ENCODE measurements around the gene OTOG.

OTOG gene

DNA sequence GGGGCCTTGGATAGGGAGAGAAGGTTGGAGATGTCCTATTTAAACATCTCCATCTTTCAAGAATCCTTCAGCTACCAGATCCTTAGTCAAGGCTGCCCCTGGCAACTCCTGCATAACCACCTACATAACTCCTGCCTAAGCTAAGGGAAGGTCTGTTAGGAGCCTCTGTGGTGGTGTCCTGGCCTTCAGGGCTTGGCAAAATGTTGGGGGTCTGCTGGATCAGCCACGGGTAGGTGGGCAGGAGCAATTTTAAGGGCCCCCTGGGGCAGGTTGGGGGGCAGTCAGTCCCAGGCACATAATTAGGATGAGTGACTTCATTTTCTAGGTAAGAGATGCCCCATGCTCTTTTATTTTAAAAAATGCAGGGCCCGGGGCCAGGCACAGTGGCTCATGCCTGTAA lies 28.7 kb upstream of the OTOG start:
- no peak for DNase-seq

DNA sequence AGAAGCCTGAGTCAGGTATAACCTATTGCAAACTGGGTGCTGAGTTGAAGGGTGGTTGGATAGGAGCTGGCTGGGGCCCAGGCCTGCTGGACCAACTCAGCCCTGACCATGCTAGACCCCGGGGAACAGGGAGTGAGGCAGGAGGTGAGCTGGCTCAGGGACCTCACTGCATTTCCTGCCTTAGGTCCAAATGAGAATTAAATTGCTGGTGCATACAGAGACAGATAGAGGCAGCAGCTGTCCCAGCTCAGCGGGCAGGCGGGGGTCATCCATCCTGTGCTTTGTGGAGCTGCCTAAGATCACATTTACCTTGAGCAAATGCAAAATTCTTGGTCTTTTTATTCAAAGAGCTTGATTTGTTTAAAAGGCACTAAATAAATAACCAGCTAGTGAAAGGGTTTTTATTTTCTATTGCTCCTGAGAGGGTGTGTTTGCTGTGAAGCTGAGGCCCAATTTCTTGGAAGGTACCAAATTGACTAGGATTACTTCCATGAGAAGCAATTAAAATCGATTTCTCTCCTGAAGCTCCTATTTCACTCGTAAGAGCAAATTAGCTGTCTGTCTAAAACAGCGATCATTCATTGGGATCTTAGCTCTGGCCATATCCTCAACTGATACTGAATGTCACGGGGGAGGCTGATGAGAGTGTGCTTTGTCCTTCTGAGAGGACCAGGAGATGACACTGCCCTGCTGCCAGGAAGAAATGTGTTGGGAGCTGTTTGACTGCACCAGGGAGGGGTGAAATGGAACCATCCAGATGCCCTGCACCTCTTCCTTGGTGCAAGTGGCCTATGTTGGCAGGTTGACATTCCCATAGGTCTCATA lies 27.8 kb upstream of the OTOG start:
- no peak for DNase-seq

DNA sequence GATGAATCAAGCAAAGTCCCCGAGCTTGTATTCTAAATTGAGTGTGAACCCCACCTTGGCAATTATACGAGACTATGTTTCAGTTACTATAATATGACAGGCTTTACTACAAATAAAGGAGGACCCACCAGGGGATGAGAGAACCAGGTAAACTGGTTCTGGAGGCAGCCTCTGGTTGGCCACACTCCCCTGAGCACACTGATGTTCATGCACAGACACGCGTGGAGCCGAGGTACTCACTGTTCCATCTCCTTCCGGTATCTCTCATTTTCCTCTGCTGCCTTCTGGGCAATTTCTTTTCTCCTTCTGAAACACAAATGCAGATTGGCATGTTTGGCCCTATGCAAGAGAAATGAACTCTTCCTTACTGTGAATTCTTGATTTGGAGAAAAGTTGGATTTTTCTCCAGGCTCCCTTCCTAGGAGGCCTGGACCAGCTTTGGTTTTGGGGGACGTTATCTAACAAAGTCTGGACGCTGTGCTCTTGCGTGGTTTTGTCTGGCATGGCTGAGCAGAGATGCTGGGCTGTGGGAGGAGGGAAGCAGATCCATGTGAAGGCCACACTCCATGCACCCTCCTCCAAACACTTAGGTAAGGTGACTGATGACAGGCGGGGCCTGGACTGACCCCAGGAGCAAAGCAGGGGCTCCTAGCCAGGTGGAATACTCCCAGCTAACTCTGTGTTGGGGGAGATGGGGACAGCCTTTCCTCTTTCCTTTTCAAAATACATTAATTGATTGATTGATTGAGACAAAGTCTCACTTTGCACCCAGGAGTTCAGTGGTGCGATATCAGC lies 25.8 kb upstream of the OTOG start:
- DNase-seq: no peak

DNA sequence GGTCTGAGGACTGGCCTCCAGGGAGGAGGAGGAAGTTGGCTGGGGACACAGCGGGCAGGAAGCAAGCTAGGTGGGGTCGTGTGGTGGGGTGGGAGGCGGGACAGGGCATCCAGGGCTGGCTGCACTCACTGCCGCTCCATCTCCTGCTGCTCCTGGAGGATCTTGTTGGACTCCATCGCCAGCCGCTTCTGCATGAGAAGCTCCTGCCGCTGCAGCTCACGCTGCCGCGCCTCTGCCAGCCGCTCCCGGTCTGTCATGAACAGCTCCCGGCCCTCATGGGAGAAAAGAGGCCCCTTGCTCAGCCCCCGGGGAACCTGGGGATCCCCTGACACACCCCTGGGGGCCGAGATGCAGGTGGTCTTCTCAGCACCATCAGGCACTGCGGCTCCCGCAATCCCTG lies 24.4 kb upstream of the OTOG start:
- no peak for DNase-seq

DNA sequence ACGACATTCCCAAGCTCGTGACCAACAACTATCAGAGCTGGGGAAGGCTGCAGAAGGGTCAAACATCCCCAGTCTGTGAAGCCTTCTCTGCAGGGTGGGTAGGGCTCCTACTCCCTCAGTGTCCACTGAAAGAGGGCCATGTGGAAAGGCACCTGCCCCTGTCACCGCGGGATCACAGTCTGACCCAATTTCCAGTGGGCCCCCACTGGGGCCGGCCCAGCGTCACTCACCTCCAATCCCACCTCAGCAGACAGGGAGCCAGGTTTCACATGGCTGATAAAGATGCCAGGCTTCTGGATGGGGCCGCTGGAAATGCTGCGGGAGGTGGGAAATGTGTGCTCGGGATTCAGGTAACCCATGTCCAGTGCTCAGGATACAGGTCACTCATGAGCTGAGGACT lies 22.8 kb upstream of the OTOG start:
- DNase-seq: no peak

DNA sequence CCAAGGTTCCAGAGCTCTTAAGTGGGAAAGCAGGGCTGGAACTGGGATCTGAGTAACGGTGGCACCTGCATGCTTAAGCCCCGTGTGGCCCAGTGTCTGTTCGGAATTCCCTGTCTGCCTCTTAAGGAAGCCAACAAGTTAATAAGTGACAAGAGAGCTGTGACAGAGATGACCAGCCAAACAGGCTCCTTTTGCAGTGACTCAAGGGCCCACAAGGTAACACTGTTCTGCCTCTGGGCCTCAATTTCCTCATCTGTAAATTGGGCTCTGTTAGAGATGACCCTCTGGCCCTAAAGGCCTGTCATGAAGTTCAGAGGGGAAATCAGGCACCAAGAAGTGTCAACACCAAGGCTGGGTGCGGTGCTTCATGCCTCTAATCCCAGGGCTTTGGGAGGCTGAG lies 21.5 kb upstream of the OTOG start:
- no peak for DNase-seq

DNA sequence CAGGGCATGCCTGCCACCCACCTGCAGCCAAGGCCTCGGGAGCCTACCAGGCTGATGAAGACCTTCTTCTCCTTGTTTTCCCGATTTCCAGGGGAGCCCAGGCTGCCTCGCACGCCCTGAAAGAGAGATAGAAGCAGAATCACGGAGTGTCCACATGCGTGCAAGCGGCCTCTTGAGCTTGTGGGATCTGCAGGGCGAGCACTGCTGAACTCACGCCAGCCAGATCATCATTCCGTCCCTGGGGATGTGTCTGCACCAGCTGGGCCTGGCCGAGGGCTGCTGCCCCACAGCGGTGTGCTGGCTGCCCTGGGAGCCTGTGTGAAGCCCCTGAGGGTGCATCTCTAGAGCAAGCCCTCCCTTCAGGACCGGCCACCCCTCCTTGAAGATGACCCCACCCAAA lies 20.7 kb upstream of the OTOG start:
- no peak for DNase-seq

DNA sequence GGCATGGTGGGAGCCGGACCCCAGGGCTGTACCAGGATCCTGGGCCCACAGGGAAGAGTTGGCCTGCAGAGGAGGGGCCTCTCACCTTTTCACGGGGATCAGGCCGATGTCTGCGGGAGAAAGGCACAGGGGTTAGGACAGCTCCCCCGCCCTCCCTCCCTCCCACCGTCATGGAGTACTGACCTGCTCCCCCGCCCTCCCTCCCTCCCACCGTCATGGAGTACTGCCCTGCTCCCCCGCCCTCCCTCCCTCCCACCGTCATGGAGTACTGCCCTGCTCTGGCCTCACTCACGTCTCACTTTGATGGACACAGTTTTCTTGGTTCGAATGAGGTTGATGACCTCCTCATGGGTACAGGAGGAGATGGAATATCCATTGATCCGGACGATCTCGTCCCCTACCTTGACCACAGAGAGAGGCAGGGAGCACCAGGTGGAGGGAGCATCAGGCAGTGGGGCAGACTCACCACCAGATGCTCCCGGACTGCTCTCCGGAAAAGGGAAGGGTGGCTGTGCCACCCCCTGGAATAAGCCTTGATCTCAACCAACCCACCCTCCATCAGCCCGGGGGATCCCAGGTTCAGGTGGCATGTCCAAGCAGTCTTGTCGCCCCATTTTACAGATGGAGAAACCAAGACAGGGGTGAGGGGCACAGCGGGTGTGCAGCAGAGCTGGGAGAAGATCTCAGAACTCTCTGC lies 20.0 kb upstream of the OTOG start:
- no peak for DNase-seq

DNA sequence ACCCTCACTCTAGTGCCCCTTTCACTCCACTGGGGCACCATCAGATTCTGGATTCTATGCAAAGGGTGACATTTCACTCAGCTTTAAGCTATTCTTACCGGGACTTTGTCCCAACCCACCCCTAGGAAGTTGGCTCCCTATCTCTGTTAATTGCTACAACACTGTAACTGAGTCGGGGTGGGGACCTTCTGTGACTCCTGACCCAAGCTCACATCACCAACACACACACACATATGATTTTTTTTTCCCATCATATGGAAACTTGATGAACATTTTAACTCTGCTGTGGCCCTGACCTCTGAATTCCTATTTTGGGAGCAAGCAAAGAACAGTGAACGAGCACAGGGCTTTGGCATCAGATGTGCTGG lies 19.4 kb upstream of the OTOG start:
- no peak for DNase-seq

DNA sequence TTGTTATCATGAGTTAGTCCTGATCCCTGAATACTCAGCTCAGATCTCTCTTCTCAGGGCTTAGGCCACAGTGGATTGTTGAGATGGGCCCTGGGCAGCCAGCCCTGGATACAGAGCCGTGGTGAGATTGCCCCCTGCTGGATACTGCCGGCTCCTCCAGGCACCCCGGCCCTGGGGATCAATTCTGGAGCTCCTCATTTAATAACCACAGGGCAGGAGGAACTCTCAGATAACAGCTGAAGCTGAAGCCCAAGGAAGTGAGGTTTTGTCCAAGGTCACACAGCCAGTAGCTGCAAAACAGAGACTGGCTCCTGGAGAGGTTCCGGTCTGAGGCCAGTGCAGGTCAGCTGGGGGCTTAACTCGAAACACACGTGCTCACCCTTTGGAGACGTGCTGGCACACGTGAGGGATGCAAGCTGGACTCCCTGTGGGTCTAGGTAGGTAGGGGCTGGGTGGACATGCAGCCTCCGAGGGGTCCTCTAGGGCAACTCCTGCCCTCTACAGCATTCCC lies 18.8 kb upstream of the OTOG start:
- peak; percentile 35 for DNase-seq

DNA sequence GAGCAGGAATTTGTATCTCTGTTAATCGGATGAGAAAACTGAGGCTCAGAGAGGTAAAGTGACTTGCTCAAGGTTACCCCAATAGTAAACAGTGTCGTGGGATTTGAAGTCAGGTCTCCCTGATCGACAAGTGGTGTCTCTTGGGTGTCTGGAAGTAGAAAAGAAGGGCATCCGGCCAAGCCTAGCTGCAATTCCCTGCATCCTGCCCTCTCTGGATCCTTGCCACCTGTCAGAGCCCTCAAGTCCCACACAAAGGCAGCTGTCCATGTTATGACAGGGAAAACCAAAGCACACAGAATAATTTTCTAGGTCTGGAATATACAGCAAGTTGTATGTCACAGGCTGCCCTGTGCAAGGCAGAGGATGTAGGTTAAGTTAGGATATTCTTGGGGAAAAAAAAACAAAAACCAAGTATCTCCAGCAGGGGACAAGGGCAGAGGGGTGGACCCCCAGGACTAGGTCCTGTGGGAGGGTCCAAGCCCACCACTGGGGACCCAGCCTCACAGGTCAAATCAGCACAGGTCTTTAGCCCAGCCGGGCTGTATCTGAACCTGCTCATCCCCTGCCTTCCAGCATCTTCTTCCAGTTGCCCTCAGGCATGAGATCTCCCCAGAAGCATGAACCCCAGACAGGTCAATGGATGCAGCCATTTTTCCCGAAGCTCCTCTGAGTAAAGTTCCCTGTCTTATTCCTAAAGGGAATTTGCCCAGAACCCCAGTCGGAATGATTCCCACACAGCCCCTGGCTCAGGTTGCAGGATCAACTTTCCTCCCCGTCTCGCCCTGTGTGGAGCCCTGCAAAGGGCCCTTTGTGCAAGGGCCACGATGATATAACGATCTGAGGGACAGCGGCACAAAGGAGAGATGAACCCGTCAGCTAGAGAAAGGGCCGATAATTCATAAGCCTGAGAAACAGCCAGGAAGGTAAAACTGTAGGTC lies 17.9 kb upstream of the OTOG start:
- DNase-seq: no peak

DNA sequence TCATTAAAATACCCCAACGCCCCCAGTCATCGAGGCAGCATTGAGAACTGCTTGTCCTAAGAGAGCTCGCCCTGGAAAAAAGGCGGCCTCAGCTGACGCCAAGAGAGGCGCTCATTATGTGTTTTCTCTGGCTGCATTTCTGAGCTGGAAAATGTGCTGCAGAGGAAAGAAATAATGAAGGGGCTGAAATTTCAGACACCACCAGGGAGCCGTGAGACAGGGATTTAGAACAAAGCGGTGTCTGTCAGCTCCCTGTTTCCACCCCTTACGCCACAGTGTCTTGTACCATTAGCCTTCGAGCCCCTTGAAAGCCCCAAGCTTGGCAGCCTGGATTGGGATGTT lies 17.2 kb upstream of the OTOG start:
- no peak for DNase-seq

DNA sequence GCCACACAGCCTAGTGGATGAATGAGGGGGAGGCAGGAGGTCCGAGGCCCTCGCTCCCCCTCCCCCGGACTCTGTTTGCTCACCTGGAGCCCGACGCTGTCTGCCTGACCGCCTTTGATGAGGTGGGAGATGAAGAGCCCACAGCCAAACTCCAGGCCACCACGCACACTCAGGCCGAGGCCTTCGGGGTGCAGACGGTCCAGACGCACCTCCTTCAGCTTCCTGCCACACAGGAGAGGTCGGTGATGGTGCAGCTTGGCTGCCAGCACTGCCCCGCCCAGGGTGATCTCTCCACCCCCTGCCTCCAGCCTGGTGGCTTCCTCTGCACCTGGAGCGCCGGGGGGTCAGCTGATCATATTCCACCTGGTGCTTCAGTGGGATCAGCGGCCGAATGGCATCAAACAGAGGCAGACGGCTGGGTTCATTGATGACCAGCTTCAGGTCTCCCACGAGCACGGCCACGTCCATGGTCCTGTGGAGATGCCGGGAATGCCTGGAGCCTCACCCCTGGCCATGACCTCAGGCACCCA lies 15.9 kb upstream of the OTOG start:
- DNase-seq: no peak

DNA sequence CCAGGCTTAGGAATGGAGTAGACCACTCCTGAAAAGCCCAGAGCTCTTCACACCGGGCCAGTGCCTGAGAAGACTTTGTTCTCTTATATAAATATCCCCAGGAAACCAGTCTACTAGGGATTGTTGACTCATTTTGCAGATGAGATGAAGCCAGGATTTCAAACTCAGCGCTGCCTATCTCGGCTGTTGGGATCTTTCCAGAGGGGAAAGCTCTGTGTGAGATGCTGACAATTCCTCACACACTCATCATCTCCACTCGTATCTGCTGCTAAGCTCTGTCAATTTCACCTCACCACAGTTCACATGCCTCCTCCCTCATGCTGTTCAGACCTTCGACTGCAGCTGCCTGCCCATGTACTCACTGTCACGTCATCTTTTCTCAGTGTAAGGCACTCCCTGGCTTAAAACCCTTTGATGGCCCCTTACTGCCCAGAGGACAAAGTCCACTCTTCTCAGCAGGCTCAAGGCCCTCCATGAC lies 15.4 kb upstream of the OTOG start:
- DNase-seq: peak; percentile 32

DNA sequence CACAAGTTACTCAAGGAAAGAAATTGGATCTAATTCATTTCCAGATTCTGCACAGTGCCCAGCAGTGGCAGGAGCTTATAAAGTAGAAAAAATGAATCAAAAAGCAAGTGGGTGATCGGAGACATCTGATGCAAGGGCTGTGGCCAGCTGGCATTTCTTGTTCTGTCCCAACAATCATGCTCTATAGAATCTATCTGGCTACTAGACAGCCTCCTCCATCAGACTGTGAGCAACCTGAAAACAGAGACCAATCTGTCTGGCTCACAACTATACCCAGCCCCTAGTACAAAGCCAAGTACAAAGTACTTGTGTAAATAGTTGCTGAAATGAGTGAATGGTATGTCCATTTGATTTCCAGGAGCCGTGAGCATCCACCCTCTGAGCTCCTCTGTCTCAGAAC lies 14.3 kb upstream of the OTOG start:
- no peak for DNase-seq

DNA sequence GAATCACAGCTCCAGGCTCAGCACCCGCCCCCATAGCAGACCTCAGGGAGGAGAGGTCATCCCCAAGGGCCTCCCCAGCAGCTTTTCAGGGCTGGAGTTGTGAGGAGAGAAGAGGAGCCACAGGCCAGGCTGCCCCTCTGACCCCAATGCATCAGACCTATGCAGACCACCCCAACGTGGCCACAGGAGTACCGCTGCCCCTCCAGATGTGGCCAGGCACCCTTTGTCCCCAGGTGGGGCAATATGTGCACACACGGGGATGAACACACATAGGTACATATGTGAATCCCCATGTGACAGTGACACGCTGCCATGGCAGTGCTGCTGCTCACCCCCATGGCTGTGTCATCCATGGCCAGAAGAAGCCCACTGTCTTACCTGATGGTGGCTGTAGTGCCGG lies 13.7 kb upstream of the OTOG start:
- DNase-seq: no peak

DNA sequence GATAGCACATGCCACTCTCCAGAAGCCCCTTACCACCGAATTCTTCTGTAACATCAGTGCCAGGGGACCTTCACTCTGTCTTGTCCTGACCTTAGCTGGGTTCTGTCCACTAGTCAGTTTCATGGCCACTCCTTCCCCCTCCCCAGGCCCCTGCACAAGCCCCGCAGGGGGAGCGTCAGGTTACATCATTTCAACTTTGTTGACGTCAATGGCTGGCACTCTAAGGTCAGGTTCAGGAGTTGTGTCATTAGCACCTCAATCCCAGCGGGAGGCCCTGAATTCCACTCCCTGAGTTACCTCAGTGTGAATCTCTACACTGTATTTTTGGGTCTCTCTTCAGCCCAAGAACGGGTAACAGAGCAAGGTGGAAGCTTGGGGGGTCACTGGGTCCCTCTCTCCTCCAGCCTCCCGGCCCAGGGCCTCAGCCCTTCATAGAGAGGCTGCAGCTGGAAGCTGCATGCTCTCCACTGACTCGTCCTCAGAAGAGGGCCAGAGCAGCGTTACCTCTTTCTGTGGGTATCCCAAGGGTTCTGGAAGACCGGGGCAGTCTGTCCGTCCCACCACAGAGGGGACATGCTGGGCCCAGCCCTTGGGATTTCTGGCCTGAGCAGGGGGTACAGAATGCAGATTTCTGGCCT lies 13.2 kb upstream of the OTOG start:
- no peak for DNase-seq

DNA sequence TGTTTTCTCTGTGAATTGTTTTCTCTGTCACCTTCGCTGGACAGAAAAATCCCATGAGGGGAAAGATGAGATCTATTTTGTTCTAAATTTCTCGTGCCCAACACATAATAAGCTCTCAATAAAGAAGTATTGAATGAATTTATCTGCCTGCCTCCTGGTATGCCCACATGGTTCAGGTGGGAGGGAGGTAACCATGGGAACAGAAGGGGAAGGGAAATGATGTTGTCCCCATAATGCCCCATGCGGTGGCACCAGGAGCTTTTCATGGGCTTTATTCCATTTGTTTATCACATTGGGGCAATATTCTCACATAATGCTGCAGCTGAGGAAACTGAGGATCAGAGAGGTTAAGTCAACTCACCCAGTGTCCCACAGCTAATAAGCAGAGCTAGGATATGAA lies 11.6 kb upstream of the OTOG start:
- no peak for DNase-seq

DNA sequence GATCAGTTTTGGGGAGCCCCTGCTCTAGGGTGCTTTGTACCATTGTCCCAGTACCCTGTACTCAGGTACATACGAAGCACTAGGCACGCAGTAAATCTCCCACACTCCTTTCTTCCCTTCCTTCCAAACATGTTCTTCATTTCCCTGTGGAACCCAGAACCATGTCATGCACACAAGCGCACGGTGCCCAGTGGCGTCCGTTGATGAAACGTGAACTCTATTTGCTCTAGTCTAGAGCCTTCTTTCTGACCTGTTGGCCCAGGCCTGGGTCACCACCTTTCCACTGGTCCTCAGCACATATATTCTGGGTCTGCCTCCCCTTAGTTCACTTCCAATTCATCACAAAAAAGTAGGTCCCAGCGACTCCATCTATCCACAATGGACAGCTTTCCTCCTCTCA lies 9.8 kb upstream of the OTOG start:
- no peak for DNase-seq

DNA sequence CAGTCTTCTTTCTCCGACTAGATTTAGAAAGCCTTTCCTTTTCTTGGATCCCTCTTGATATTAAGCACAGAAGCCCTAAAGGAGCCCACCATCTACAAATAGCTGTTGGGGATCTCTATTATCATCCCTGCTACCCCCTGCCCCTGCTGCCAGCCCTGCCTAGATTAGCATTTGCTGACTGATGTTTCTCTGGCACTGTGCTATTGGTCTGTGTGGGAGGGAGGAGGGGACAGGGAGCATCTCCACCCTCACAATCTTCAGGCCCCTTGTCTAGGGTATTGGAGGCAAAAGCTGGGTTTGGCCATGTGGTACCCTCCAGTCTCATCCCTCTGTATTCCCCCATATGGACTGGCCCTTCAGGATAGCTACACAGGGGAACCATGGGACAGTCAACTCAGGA lies 9.0 kb upstream of the OTOG start:
- no peak for DNase-seq

DNA sequence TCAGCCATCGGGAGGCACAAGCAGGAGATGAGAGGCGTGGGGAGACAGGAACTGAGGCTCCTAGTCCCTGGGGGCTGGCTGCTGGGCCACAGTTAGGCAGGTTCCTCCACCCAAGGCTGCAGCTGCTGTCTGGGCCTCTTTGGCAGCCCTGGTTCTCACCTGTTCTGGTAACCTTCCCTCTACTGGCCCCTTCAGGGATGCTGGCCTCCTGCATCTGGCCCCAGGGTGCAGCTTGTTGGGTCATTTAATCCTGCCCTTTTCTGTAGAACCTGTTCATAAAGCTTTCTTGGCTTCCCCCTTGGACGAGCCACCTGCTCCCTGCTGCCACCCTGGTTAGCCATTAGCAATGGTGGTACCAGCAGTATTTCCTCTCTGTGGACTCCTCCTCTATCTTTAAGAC lies 8.3 kb upstream of the OTOG start:
- DNase-seq: no peak

DNA sequence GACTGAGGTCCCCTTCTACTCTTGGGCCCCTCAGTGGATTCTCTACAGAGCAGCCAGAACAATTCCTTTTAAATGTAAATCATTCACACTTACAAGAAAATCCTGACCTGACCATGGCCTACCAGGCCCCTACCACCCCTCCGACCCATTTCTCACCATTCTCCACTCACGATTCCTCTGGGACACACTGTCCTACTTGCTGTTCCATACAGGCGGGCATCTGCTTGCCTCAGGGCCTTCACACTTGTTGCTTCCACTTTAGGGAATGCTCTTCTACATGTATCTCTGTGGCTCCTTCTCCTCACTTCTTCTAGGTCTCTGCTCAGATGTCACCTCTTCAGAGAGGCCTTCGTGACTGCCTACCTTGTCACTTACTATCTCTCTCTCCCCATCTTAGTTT lies 6.3 kb upstream of the OTOG start:
- no peak for DNase-seq

Data from fibroblast of skin of scalp (primary cell).